SIG-M5 (cell line): ENCODE data around the gene MEGF8.

Source experiments
- DNase-seq: peaks from one replicate; lab custom pipeline; 2025; lab: John Stamatoyannopoulos, UW

Gene MEGF8

GRCh38 chr19:42356686-42357085 is 31.3 kb downstream of the MEGF8 start:
- DNase-seq = no peak

GRCh38 chr19:42357290-42357689 is 31.9 kb downstream of the MEGF8 start:
- DNase-seq = no peak

GRCh38 chr19:42360787-42361544 is 35.5 kb downstream of the MEGF8 start:
- DNase-seq = no peak

- no peak for DNase-seq
Measured at GRCh38 chr19:42361545-42361910, 36.1 kb downstream of the MEGF8 start.

GRCh38 chr19:42362342-42362741 is 36.9 kb downstream of the MEGF8 start:
- DNase-seq = no peak

GRCh38 chr19:42362891-42363440 is 37.5 kb downstream of the MEGF8 start:
- no peak for DNase-seq

- no peak for DNase-seq
Measured at GRCh38 chr19:42363614-42364346, 38.3 kb downstream of the MEGF8 start.

GRCh38 chr19:42366673-42367072 is 41.2 kb downstream of the MEGF8 start:
- no peak for DNase-seq

- no peak for DNase-seq
Measured at GRCh38 chr19:42367929-42368328, 42.5 kb downstream of the MEGF8 start.

- DNase-seq = no peak
Measured at GRCh38 chr19:42368360-42368759, 42.9 kb downstream of the MEGF8 start.

GRCh38 chr19:42368765-42369164 is 43.3 kb downstream of the MEGF8 start:
- no peak for DNase-seq

- DNase-seq = no peak
Measured at GRCh38 chr19:42369433-42370067, 44.1 kb downstream of the MEGF8 start.

- no peak for DNase-seq
Measured at GRCh38 chr19:42370068-42370520, 44.7 kb downstream of the MEGF8 start.

GRCh38 chr19:42370626-42371175 is 45.3 kb downstream of the MEGF8 start:
- no peak for DNase-seq

- no peak for DNase-seq
Measured at GRCh38 chr19:42374826-42375376, 49.5 kb downstream of the MEGF8 start.

GRCh38 chr19:42375415-42376176 is 50.2 kb downstream of the MEGF8 start:
- no peak for DNase-seq

- DNase-seq = no peak
Measured at GRCh38 chr19:42376177-42376555, 50.7 kb downstream of the MEGF8 start.

GRCh38 chr19:42378225-42379215 is 53.1 kb downstream of the MEGF8 start:
- no peak for DNase-seq

GRCh38 chr19:42380155-42380554 is 54.7 kb downstream of the MEGF8 start:
- DNase-seq = no peak
